ENCODE measurements around the gene KLK13. TPM values are rescaled to one million over a fixed set of nuclear protein-coding genes. Genes with fewer than 3 reads are reported as not detected.

KLK13 gene
- polyA plus RNA-seq, 3 donors from 2014 or later = not detected

DNA sequence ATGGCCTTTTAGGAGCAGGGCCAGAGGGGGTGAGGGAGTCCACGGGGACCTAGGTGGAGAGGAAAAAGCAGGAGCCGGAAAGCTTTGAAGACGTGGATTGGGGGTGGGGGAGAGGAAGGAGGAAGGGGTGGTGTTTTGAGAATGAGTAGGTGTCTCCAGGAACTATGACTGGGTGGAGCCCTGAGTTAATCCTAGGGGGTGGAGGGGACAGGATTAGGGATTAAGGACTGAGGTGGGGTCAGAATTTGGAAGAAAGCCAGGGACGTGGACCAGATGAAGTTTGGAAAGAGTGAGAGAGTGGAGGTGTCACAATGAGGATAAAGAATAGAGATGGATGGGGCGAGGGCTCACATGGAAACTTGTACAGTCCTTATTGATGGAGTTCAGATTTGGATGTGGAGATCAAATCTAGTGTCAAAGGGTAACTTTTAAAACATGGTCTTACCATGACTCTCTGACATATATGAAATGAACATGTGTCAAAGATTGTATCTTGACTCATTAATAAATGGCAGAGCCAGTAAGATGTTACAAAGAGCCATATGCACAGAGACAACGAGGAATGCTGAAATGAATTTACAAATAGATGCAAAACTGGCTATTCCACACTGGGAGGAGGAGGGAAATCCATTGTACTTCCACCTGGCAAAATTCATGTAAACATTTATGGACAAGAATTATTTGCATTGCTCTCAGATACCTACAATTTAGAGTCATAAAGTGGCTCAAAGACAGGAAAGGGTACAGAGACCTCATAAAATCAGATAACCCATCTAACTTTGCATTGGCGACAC lies 1.7 kb upstream of the KLK13 start:
- Mint-ChIP-seq H3K4me3 (peak overlapping the region in 2 of 5 donors; percentile 12 to 13), H3K4me1 (peaks cover 5 to 6% of the 10 kb centered on the region in 2 donors), H3K9me3 (no peaks in the 10 kb centered on the region), H3K27ac (no peak overlapping the region), H3K36me3 (no peaks in the 10 kb centered on the region), H3K27me3 (ENCODE audit: low read depth in 3 of 3) (peaks cover 8 to 16% (median 9%) of the 10 kb centered on the region in 3 donors)
- no peak for DNase-seq

GRCh38 chr19:51065221-51065960 lies 499 bp upstream of the KLK13 start:
- no peaks in the 10 kb centered on the region for H3K9me3 Mint-ChIP-seq
- H3K4me3 Mint-ChIP-seq = peak overlapping the region; percentile 67 to 84 (median 76)
- peaks cover 13 to 23% (median 14%) of the 10 kb centered on the region in 3 donors for H3K27me3 Mint-ChIP-seq (ENCODE audit: low read depth in 3 of 3)
- H3K4me1 Mint-ChIP-seq = peaks cover 5 to 6% of the 10 kb centered on the region in 2 donors
- peaks cover 0 to 6% (median 4%) of the 10 kb centered on the region in 3 donors for H3K36me3 Mint-ChIP-seq
- H3K27ac Mint-ChIP-seq = peak overlapping the region in 1 of 6 donors; percentile 50
- no peak for DNase-seq

DNA sequence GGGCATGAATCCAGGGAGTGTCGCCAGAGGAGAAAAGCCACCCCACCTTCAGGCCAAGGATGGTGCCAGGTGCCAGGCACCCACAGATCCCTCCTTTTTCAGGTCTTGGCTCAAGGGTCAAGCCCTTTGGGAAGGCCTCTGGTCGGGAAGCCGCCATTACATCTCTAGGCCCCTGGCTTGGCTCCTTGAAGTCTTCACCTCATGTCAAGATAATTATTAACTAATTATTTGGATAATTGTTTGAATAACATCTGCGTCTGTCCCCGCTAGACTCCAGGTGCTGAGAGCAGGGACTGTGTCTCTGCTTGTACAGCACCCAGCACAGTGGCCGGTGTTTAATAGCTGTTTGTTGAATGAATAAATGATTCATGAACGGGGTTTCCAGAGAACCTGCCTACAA lies 1.2 kb downstream of the KLK13 start:
- H3K27ac Mint-ChIP-seq = no peak overlapping the region
- peaks cover 5 to 6% of the 10 kb centered on the region in 2 donors for H3K4me1 Mint-ChIP-seq
- peak overlapping the region in 3 of 5 donors; percentile 41 to 68 (median 44) for H3K4me3 Mint-ChIP-seq
- H3K27me3 Mint-ChIP-seq (ENCODE audit: low read depth in 3 of 3) = peaks cover 13 to 26% (median 16%) of the 10 kb centered on the region in 3 donors
- peaks cover 0 to 6% (median 4%) of the 10 kb centered on the region in 3 donors for H3K36me3 Mint-ChIP-seq
- no peaks in the 10 kb centered on the region for H3K9me3 Mint-ChIP-seq
- DNase-seq = no peak

DNA sequence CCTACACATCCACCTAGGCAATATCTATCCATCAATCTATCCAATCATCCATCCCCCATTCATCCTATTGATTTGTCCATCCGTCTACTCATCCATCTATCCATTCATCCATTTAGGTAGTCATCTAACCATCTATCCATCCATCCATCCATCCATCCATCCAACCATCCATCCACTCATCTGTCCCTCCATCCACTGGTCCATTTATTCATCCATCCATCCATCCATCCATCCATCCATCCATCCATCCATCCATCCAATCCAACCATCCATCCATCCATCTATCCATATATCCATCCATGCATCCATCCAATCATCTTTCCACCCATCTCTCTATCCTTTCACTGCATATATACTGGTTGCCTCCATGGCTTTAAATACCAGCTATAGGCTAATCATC lies 3.9 kb downstream of the KLK13 start:
- peaks cover 12 to 21% (median 17%) of the 10 kb centered on the region in 3 donors for H3K27me3 Mint-ChIP-seq (ENCODE audit: low read depth in 3 of 3)
- H3K9me3 Mint-ChIP-seq = no peaks in the 10 kb centered on the region
- DNase-seq = no peak
- peaks cover 3 to 6% of the 10 kb centered on the region in 2 donors for H3K4me1 Mint-ChIP-seq
- no peak overlapping the region for H3K27ac Mint-ChIP-seq
- H3K4me3 Mint-ChIP-seq = no peak overlapping the region
- H3K36me3 Mint-ChIP-seq = peaks cover 0 to 6% (median 4%) of the 10 kb centered on the region in 3 donors

DNA sequence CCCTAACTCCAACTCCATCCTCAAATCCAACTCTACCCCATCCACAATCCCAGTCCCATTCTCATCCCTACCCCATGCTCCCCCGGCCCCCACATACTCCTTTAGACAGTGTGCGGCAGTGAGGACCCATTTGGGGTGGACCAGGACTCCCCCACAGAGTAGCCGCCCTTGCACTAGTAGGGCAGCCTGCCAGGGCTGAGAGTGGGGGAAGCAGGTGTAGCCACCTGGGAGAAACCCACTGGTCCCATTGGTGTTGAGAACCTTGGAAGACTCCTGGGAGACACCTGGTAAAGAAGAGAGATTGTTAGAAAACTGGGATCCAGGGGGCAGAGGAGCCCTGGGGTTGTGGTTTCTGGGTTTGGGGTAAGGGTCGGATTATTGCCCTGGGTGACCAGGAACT lies 4.6 kb downstream of the KLK13 start:
- Mint-ChIP-seq H3K27me3 (ENCODE audit: low read depth in 3 of 3) (peaks cover 11 to 18% (median 14%) of the 10 kb centered on the region in 3 donors), H3K4me3 (no peak overlapping the region), H3K27ac (no peak overlapping the region)

DNA sequence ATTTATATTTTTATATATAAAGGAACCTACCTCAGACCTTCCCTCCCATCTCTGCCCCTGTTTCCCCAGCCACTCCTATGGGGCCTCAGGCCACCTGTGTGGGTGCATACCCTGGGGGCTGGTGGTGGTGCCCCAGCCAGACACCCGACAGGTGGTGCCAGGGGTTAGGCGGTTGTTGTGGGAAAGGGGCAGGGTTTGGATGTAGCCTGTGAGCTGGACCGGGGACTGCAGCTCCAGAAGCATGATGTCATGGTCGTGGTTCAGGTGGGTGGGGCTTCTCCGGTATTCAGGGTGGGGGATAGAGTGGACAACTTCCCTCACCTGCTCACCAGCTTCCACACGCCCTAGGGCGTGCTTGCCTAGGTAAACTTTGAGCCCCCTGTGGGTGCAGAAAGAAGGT lies 5.2 kb downstream of the KLK13 start:
- Mint-ChIP-seq H3K4me3 (no peak overlapping the region), H3K9me3 (no peaks in the 10 kb centered on the region), H3K36me3 (peaks cover 0 to 6% (median 4%) of the 10 kb centered on the region in 3 donors), H3K4me1 (no peaks in the 10 kb centered on the region), H3K27me3 (ENCODE audit: low read depth in 3 of 3) (peaks cover 10 to 16% (median 14%) of the 10 kb centered on the region in 3 donors), H3K27ac (no peak overlapping the region)
- no peak for DNase-seq

More for the DNA sequence above, 4.6 kb downstream of the KLK13 start:
- Mint-ChIP-seq H3K36me3 (peaks cover 0 to 6% (median 4%) of the 10 kb centered on the region in 3 donors), H3K4me1 (peaks cover 2 to 4% of the 10 kb centered on the region in 2 donors), H3K9me3 (no peaks in the 10 kb centered on the region)
- DNase-seq = no peak

- no peak overlapping the region for H3K4me3 Mint-ChIP-seq
- no peaks in the 10 kb centered on the region for H3K4me1 Mint-ChIP-seq
- no peaks in the 10 kb centered on the region for H3K9me3 Mint-ChIP-seq
- H3K36me3 Mint-ChIP-seq = no peaks in the 10 kb centered on the region
- no peak for DNase-seq
- peaks cover 5 to 24% (median 6%) of the 10 kb centered on the region in 3 donors for H3K27me3 Mint-ChIP-seq (ENCODE audit: low read depth in 3 of 3)
- no peak overlapping the region for H3K27ac Mint-ChIP-seq
Measured at GRCh38 chr19:51055866-51056265, 9.0 kb downstream of the KLK13 start.

- H3K36me3 Mint-ChIP-seq = peaks cover 0 to 3% (median 3%) of the 10 kb centered on the region in 3 donors
- no peak overlapping the region for H3K4me3 Mint-ChIP-seq
- H3K9me3 Mint-ChIP-seq = peaks cover 0 to 7% (median 0%) of the 10 kb centered on the region in 6 donors
- H3K27me3 Mint-ChIP-seq (ENCODE audit: low read depth in 3 of 3) = peaks cover 5 to 14% (median 9%) of the 10 kb centered on the region in 3 donors
- no peaks in the 10 kb centered on the region for H3K4me1 Mint-ChIP-seq
- no peak overlapping the region for H3K27ac Mint-ChIP-seq
- no peak for DNase-seq
Measured at GRCh38 chr19:51047031-51047335, 17.9 kb downstream of the KLK13 start.

GRCh38 chr19:51044327-51044726 lies 20.6 kb downstream of the KLK13 start:
- no peak for DNase-seq
- Mint-ChIP-seq H3K4me1 (no peaks in the 10 kb centered on the region), H3K36me3 (peaks cover 0 to 3% (median 0%) of the 10 kb centered on the region in 3 donors), H3K27me3 (ENCODE audit: low read depth in 3 of 3) (peaks cover 5 to 7% (median 6%) of the 10 kb centered on the region in 3 donors), H3K4me3 (no peak overlapping the region), H3K27ac (no peak overlapping the region), H3K9me3 (peaks cover 0 to 4% (median 0%) of the 10 kb centered on the region in 6 donors)

GRCh38 chr19:51043497-51043896 lies 21.4 kb downstream of the KLK13 start:
- Mint-ChIP-seq H3K4me3 (no peak overlapping the region), H3K36me3 (peaks cover 0 to 3% (median 0%) of the 10 kb centered on the region in 3 donors), H3K4me1 (no peaks in the 10 kb centered on the region), H3K27me3 (ENCODE audit: low read depth in 3 of 3) (peaks cover 2 to 5% (median 3%) of the 10 kb centered on the region in 3 donors), H3K27ac (no peak overlapping the region), H3K9me3 (no peaks in the 10 kb centered on the region)
- no peak for DNase-seq

DNA sequence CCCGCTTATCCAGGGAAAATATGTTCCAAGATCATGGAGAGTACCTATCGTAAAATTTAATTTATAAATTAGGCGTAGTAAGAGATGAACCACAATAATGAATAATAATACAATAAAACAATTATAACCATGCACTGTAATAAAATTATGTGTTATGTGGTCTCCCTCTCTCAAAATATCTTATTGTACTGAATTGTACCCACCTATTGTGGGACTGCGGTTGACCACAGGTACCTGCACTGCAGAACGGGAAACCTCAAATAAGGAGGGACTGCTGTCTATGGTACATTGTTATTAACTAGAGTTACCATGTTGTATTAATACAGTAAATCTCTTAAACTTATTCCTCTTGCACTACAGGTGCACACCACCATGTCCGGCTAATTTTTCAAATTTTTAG lies 24.7 kb downstream of the KLK13 start:
- H3K9me3 Mint-ChIP-seq = no peaks in the 10 kb centered on the region
- no peaks in the 10 kb centered on the region for H3K36me3 Mint-ChIP-seq
- H3K4me1 Mint-ChIP-seq = no peaks in the 10 kb centered on the region
- H3K4me3 Mint-ChIP-seq = no peak overlapping the region
- peaks cover 2 to 6% (median 3%) of the 10 kb centered on the region in 3 donors for H3K27me3 Mint-ChIP-seq (ENCODE audit: low read depth in 3 of 3)
- no peak for DNase-seq
- H3K27ac Mint-ChIP-seq = no peak overlapping the region

- H3K4me3 Mint-ChIP-seq = no peak overlapping the region
- H3K27ac Mint-ChIP-seq = no peak overlapping the region
- no peak for DNase-seq
- H3K36me3 Mint-ChIP-seq = no peaks in the 10 kb centered on the region
- H3K27me3 Mint-ChIP-seq (ENCODE audit: low read depth in 3 of 3) = peaks cover 3 to 10% (median 8%) of the 10 kb centered on the region in 3 donors
- H3K4me1 Mint-ChIP-seq = no peaks in the 10 kb centered on the region
- no peaks in the 10 kb centered on the region for H3K9me3 Mint-ChIP-seq
Measured at GRCh38 chr19:51036519-51036918, 28.4 kb downstream of the KLK13 start.

DNA sequence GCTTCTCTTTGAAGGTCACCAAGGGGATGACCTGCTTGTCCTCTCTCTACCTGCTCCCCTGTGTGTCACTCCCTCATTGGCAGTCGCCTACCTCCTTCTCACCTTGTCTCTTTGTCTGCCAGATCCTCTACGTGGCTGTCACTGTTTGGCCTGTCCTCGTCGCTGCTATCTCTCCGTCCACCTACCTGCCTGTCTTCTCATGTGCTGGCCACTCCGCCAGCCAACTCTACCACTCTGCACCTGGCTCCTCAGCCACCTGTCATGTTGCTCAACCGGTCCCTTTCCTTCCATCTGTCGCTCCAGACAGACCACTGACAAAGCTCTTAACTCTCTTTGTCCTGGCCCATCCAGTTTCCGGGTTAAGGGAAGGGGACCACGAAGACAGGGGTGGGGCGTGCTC lies 30.2 kb downstream of the KLK13 start, which contains the start of gene KLK12:
KLK12 (minus strand) TSS at position 299 of the 400 bp plus-strand sequence. CDS start 381 bp downstream, outside the sequence.
- Mint-ChIP-seq H3K27me3 (ENCODE audit: low read depth in 3 of 3) (peaks cover 7 to 13% (median 8%) of the 10 kb centered on the region in 3 donors), H3K4me3 (no peak within 1 kb of the TSS), H3K9me3 (peaks cover 0 to 4% (median 0%) of the 10 kb centered on the region in 6 donors), H3K4me1 (no peaks in the 10 kb centered on the region), H3K27ac (peak within 1 kb of the TSS in 2 of 6 donors; percentile 17 to 46), H3K36me3 (no peaks in the 10 kb centered on the region)
- DNase-seq = no peak

- no peak for DNase-seq
- peaks cover 0 to 2% (median under 1%) of the 10 kb centered on the region in 3 donors for H3K36me3 Mint-ChIP-seq
- no peaks in the 10 kb centered on the region for H3K4me1 Mint-ChIP-seq
- H3K4me3 Mint-ChIP-seq = no peak overlapping the region
- peaks cover 0 to 4% (median 0%) of the 10 kb centered on the region in 6 donors for H3K9me3 Mint-ChIP-seq
- peaks cover 8 to 16% (median 12%) of the 10 kb centered on the region in 3 donors for H3K27me3 Mint-ChIP-seq (ENCODE audit: low read depth in 3 of 3)
- no peak overlapping the region for H3K27ac Mint-ChIP-seq
Measured at GRCh38 chr19:51031880-51032225, 33.0 kb downstream of the KLK13 start.
